Gastroesophageal sphincter (tissue), 4 donors: ENCODE data around the gene GALNT2. TPM values are rescaled to one million over a fixed set of nuclear protein-coding genes. Genes with fewer than 3 reads are reported as not detected.

Experiments
- ATAC-seq: fragments of 150-250 bp; one replicate; pipeline ENCODE4 v1.9.1; 2016; ENCODE audit warnings: mild to moderate bottlenecking, moderate library complexity
- H3K27ac ChIP-seq, 4 donors: fragments of 200-600 bp; sonication (generic) in 3 of 4; 1 replicate in 3 of 4; 2 replicates in 1 of 4; pipeline ENCODE4 v1.5.1; 2016 to 2019
- H3K27me3 ChIP-seq: fragments of 200-600 bp; sonication (generic); one replicate; pipeline ENCODE4 v1.5.1; 2019
- H3K36me3 ChIP-seq, 2 donors: fragments of 200-600 bp; sonication (generic); one replicate each; pipeline ENCODE4 v1.5.1; 2019; ENCODE audit warnings: control low read depth in 1 of 2
- H3K4me1 ChIP-seq, 3 donors: fragments of 200-600 bp; sonication (generic); 1 replicate in 2 of 3; 2 replicates in 1 of 3; pipeline ENCODE4 v1.5.1; 2016 to 2019; ENCODE audit warnings: control low read depth in 2 of 3
- H3K4me3 ChIP-seq, 2 donors: fragments of 200-600 bp; sonication (generic); one replicate each; pipeline ENCODE4 v1.5.1; 2019; ENCODE audit warnings: mild to moderate bottlenecking in 1 of 2, moderate library complexity in 1 of 2
- H3K9me3 ChIP-seq, 3 donors: fragments of 200-600 bp; sonication (generic); one replicate each; pipeline ENCODE4 v1.5.1; 2017 to 2019; ENCODE audit warnings: control low read depth in 2 of 3
- CTCF ChIP-seq, 4 experiments: fragments of 200-600 bp in 2 of 4; fragments of 450-650 bp in 2 of 4; sonication (generic) in 1 of 4; IDR thresholded peaks; one replicate each; pipeline ENCODE4 v1.5.1; 2017 to 2019; ENCODE audit warnings: antibody characterized with exemption in 4 of 4, mild to moderate bottlenecking in 2 of 4, moderate library complexity in 2 of 4
- EP300 ChIP-seq: sonication (generic); formaldehyde crosslinking; IDR thresholded peaks from one replicate; pipeline ENCODE4 v1.6.1; 2017; ENCODE audit warnings: antibody characterized with exemption, mild to moderate bottlenecking
- POLR2A ChIP-seq, 2 donors: fragments of 450-650 bp; IDR thresholded peaks; one replicate each; pipeline ENCODE4 v1.6.1; 2017; ENCODE audit warnings: antibody characterized with exemption in 2 of 2, mild to moderate bottlenecking in 2 of 2, moderate library complexity in 1 of 2
- POLR2AphosphoS5 ChIP-seq: sonication (generic); formaldehyde crosslinking; IDR thresholded peaks from one replicate; pipeline ENCODE4 v1.6.1; 2017; ENCODE audit warnings: antibody characterized with exemption
- WGBS, 2 donors: methylation state at CpG; one replicate each; pipeline ENCODE4 v1.1.5; 2018; ENCODE audit warnings: low coverage in 1 of 2; 5-methylcytosine and 5-hydroxymethylcytosine counted together
- total RNA-seq, 4 donors: library from RNA; depleted of rRNA; stranded (reverse); fragments of >200 nt; gene quantifications; one replicate each; pipeline ENCODE4 v1.1.0, GENCODE V29; 2016

The GALNT2 gene
- total RNA-seq, 4 donors from 2014 or later: 95.3 to 160 (median 134) TPM

- TF ChIP-seq POLR2A (IDR thresholded peaks at IDR 0.05) (no peak), EP300 (no peak), POLR2AphosphoS5 (no peak), CTCF (IDR thresholded peaks at IDR 0.05) (no peak)
These were observed 107.0 kb downstream of the GALNT2 start for GRCh38 chr1:230174041-230174440.

GRCh38 chr1:230174471-230175162 lies 107.6 kb downstream of the GALNT2 start:
- peaks cover 0 to 70% (median 9%) of the 10 kb centered on the region in 3 donors for H3K4me1 ChIP-seq
- peaks cover 0 to 10% of the 10 kb centered on the region in 2 donors for H3K36me3 ChIP-seq
- no peak overlapping the region for H3K27ac ChIP-seq
- no peak for ATAC-seq
- H3K27me3 ChIP-seq: no peaks in the 10 kb centered on the region
- no peaks in the 10 kb centered on the region for H3K9me3 ChIP-seq
- no peak overlapping the region for H3K4me3 ChIP-seq
- TF ChIP-seq EP300 (no peak), POLR2AphosphoS5 (no peak), POLR2A (IDR thresholded peaks at IDR 0.05) (no peak), CTCF (IDR thresholded peaks at IDR 0.05) (no peak)
- 94 to 97% methylated on average over 9 of the region's 15 CpGs for WGBS, 2 donors

More at GRCh38 chr1:230174041-230174440, 107.0 kb downstream of the GALNT2 start:
- H3K4me3 ChIP-seq: no peak overlapping the region
- peaks cover 0 to 76% (median 9%) of the 10 kb centered on the region in 3 donors for H3K4me1 ChIP-seq
- no peaks in the 10 kb centered on the region for H3K9me3 ChIP-seq
- peaks cover 0 to 10% of the 10 kb centered on the region in 2 donors for H3K36me3 ChIP-seq
- no peak for ATAC-seq
- WGBS, 2 donors: 89% methylated on average over 7 of the region's 7 CpGs; no CpG with 5 or more reads in 1 of the 2 donors
- H3K27me3 ChIP-seq: no peaks in the 10 kb centered on the region
- no peak overlapping the region for H3K27ac ChIP-seq

GRCh38 chr1:230175163-230175747 lies 108.2 kb downstream of the GALNT2 start:
- Histone ChIP-seq H3K27ac (no peak overlapping the region), H3K9me3 (no peaks in the 10 kb centered on the region), H3K27me3 (no peaks in the 10 kb centered on the region), H3K4me1 (peaks cover 0 to 64% (median 9%) of the 10 kb centered on the region in 3 donors), H3K4me3 (no peak overlapping the region), H3K36me3 (peaks cover 0 to 10% of the 10 kb centered on the region in 2 donors)
- ATAC-seq: no peak
- TF ChIP-seq CTCF (IDR thresholded peaks at IDR 0.05): no peak
- no peak for TF ChIP-seq POLR2AphosphoS5
- TF ChIP-seq POLR2A (IDR thresholded peaks at IDR 0.05): no peak
- no peak for TF ChIP-seq EP300
- WGBS, 2 donors: 80 to 87% methylated on average over 1 to 3 of the region's 4 CpGs

- Histone ChIP-seq H3K9me3 (no peaks in the 10 kb centered on the region), H3K27ac (no peak overlapping the region), H3K4me3 (no peak overlapping the region), H3K27me3 (no peaks in the 10 kb centered on the region), H3K36me3 (peaks cover 0 to 10% of the 10 kb centered on the region in 2 donors), H3K4me1 (peaks cover 0 to 58% (median 9%) of the 10 kb centered on the region in 3 donors)
- 89 to 90% methylated on average over 5 of the region's 5 CpGs for WGBS, 2 donors
- no peak for ATAC-seq
- no peak for TF ChIP-seq POLR2AphosphoS5
- TF ChIP-seq EP300: no peak
- no peak for TF ChIP-seq CTCF (IDR thresholded peaks at IDR 0.05)
- TF ChIP-seq POLR2A (IDR thresholded peaks at IDR 0.05): no peak
These were observed 108.8 kb downstream of the GALNT2 start for GRCh38 chr1:230175839-230176238.

- H3K27me3 ChIP-seq: no peaks in the 10 kb centered on the region
- H3K27ac ChIP-seq: peak overlapping the region in 1 of 4 donors; percentile 46
- H3K4me1 ChIP-seq: peaks cover 0 to 57% (median 9%) of the 10 kb centered on the region in 3 donors
- no peak for ATAC-seq
- H3K9me3 ChIP-seq: no peaks in the 10 kb centered on the region
- H3K36me3 ChIP-seq: peaks cover 0 to 10% of the 10 kb centered on the region in 2 donors
- TF ChIP-seq POLR2AphosphoS5: no peak
- TF ChIP-seq POLR2A (IDR thresholded peaks at IDR 0.05): no peak
- no peak for TF ChIP-seq CTCF (IDR thresholded peaks at IDR 0.05)
- no peak for TF ChIP-seq EP300
- 50 to 84% methylated on average over 4 of the region's 4 CpGs for WGBS, 2 donors
- H3K4me3 ChIP-seq: no peak overlapping the region
These were observed 109.3 kb downstream of the GALNT2 start for GRCh38 chr1:230176326-230176725.
